Measurements from ENCODE around the gene FAM107B.
"Not testable (repeated sequence)": the region's sequence is repeated elsewhere in the genome, so short reads cannot be mapped to it uniquely, and the experiment has no call there.

FAM107B gene

GRCh38 chr10:14598809-14599764, 175.6 kb downstream of the FAM107B start:
- ATAC-seq: no peak

- ATAC-seq: no peak
Observed at GRCh38 chr10:14595526-14596182, 179.0 kb downstream of the FAM107B start.

GRCh38 chr10:14594878-14595525, 179.7 kb downstream of the FAM107B start:
- no peak for ATAC-seq

- ATAC-seq: no peak
Observed at GRCh38 chr10:14593806-14594205, 180.9 kb downstream of the FAM107B start.

GRCh38 chr10:14592566-14592965, 182.1 kb downstream of the FAM107B start:
- ATAC-seq: no peak

GRCh38 chr10:14592026-14592425, 182.7 kb downstream of the FAM107B start:
- ATAC-seq: no peak

- not testable (repeated sequence) for ATAC-seq
Observed at GRCh38 chr10:14588938-14589294, 185.8 kb downstream of the FAM107B start.

GRCh38 chr10:14588084-14588937, 186.4 kb downstream of the FAM107B start:
- peak; percentile 77 to 81 for ATAC-seq

- peak; percentile 1 to 3 for ATAC-seq
Observed at GRCh38 chr10:14587540-14588083, 187.1 kb downstream of the FAM107B start.

GRCh38 chr10:14586901-14587300, 187.8 kb downstream of the FAM107B start:
- no peak for ATAC-seq

GRCh38 chr10:14585287-14586193, 189.2 kb downstream of the FAM107B start:
- ATAC-seq: no peak

GRCh38 chr10:14584661-14585060, 190.0 kb downstream of the FAM107B start:
- ATAC-seq: peak in 1 of 2 donors; percentile 7

- ATAC-seq: peak in 1 of 2 donors; percentile 11
Observed at GRCh38 chr10:14583967-14584366, 190.7 kb downstream of the FAM107B start.

GRCh38 chr10:14583252-14583651, 191.4 kb downstream of the FAM107B start:
- ATAC-seq: peak; percentile 68 to 74

- no peak for ATAC-seq
Observed at GRCh38 chr10:14581553-14582321, 193.0 kb downstream of the FAM107B start.

- no peak for ATAC-seq
Observed at GRCh38 chr10:14580671-14581332, 193.9 kb downstream of the FAM107B start.

GRCh38 chr10:14579405-14579804, 195.3 kb downstream of the FAM107B start:
- no peak for ATAC-seq

- no peak for ATAC-seq
Observed at GRCh38 chr10:14578060-14578952, 196.4 kb downstream of the FAM107B start.

- ATAC-seq: no peak
Observed at GRCh38 chr10:14574885-14575284, 199.8 kb downstream of the FAM107B start.
